Mesenchymal stem cell (in vitro differentiated cells and primary cell): ENCODE measurements around the gene RALY.

Experiments used
- DNase-seq: peaks from one replicate; pipeline ENCODE4 v3.0.0-alpha.2; 2013
- H2AFZ ChIP-seq: one replicate; pipeline ENCODE4 v1.6.1; 2013; ENCODE audit warnings: low read depth, mild to moderate bottlenecking, control low read depth, inconsistent platforms, low read length, moderate library complexity
- H2AK5ac ChIP-seq: 2 replicates; pipeline ENCODE4 v1.6.1; 2013; ENCODE audit warnings: low read length, moderate library complexity, mild to moderate bottlenecking, inconsistent platforms; ENCODE audit not compliant: severe bottlenecking
- H2BK120ac ChIP-seq: one replicate; pipeline ENCODE4 v1.6.1; 2013; ENCODE audit warnings: low read depth, mild to moderate bottlenecking, inconsistent platforms, low read length, moderate library complexity
- H2BK12ac ChIP-seq, 2 experiments: one replicate each; pipeline ENCODE4 v1.6.1; 2013; ENCODE audit warnings: inconsistent platforms in 2 of 2, low read length in 2 of 2, mild to moderate bottlenecking in 2 of 2, moderate library complexity in 2 of 2, control low read depth in 1 of 2
- H2BK15ac ChIP-seq: one replicate; pipeline ENCODE4 v1.6.1; 2013; ENCODE audit warnings: mild to moderate bottlenecking, low read depth, inconsistent platforms; ENCODE audit not compliant: poor library complexity, severe bottlenecking
- H2BK5ac ChIP-seq: 2 replicates; pipeline ENCODE4 v1.6.1; 2013; ENCODE audit warnings: low read depth, mild to moderate bottlenecking, low read length, control low read depth, inconsistent platforms; ENCODE audit not compliant: poor library complexity, severe bottlenecking
- H3K14ac ChIP-seq, 2 experiments: one replicate each; pipeline ENCODE4 v1.6.1; 2013; ENCODE audit warnings: inconsistent platforms in 2 of 2, low read length in 2 of 2, control low read depth in 1 of 2, mild to moderate bottlenecking in 1 of 2, moderate library complexity in 1 of 2
- H3K18ac ChIP-seq, 2 experiments: one replicate each; pipeline ENCODE4 v1.6.1; 2013; ENCODE audit warnings: inconsistent platforms in 2 of 2, low read length in 2 of 2, control low read depth in 1 of 2, low read depth in 1 of 2, mild to moderate bottlenecking in 1 of 2
- H3K23ac ChIP-seq, 2 experiments: one replicate each; pipeline ENCODE4 v1.6.1; 2013; ENCODE audit warnings: inconsistent platforms in 2 of 2, low read length in 2 of 2, mild to moderate bottlenecking in 2 of 2, moderate library complexity in 2 of 2, control low read depth in 1 of 2
- H3K27ac ChIP-seq: 2 replicates; pipeline ENCODE4 v1.5.1; 2013; ENCODE audit warnings: mild to moderate bottlenecking, moderate library complexity, low read length, control low read depth, inconsistent platforms; ENCODE audit not compliant: poor library complexity, severe bottlenecking
- H3K27me3 ChIP-seq, 2 experiments: 2 replicates each; pipeline versions ENCODE4 v1.6.1 to v1.7.0; 2013; ENCODE audit warnings: low read length in 2 of 2, mild to moderate bottlenecking in 2 of 2, moderate library complexity in 2 of 2, control low read depth in 1 of 2, inconsistent platforms in 1 of 2; ENCODE audit not compliant: control insufficient read depth in 1 of 2, insufficient read depth in 1 of 2
- H3K36me3 ChIP-seq, 2 experiments: 2 replicates each; pipeline versions ENCODE4 v1.6.1 to v1.7.0; 2013; ENCODE audit warnings: low read length in 2 of 2, control low read depth in 1 of 2, inconsistent platforms in 1 of 2, low read depth in 1 of 2, mild to moderate bottlenecking in 1 of 2; ENCODE audit not compliant: insufficient read depth in 2 of 2, control insufficient read depth in 1 of 2
- H3K4ac ChIP-seq, 2 experiments: one replicate each; pipeline ENCODE4 v1.6.1; 2013; ENCODE audit warnings: inconsistent platforms in 2 of 2, low read length in 2 of 2, mild to moderate bottlenecking in 2 of 2, moderate library complexity in 2 of 2, control low read depth in 1 of 2, low read depth in 1 of 2
- H3K4me1 ChIP-seq: 2 replicates; pipeline ENCODE4 v1.6.1; 2013; ENCODE audit warnings: low read depth, low read length, control low read depth; ENCODE audit not compliant: control insufficient read depth, insufficient read depth
- H3K4me2 ChIP-seq: 2 replicates; pipeline ENCODE4 v1.6.1; 2013; ENCODE audit warnings: low read length, mild to moderate bottlenecking, inconsistent platforms; ENCODE audit not compliant: poor library complexity, severe bottlenecking
- H3K4me3 ChIP-seq, 2 experiments: 2 replicates each; pipeline versions ENCODE4 v1.5.1 to v1.7.0; 2013; ENCODE audit warnings: low read length in 2 of 2, mild to moderate bottlenecking in 2 of 2, control low read depth in 1 of 2, low read depth in 1 of 2; ENCODE audit not compliant: insufficient read depth in 1 of 2
- H3K79me1 ChIP-seq: replicated peaks from 2 replicates; pipeline ENCODE4 v1.6.1; 2013; ENCODE audit warnings: mild to moderate bottlenecking, control low read depth, low read length, inconsistent platforms; ENCODE audit not compliant: poor library complexity, severe bottlenecking
- H3K9ac ChIP-seq: 2 replicates; pipeline ENCODE4 v1.7.0; 2013; ENCODE audit warnings: mild to moderate bottlenecking, low read length, moderate library complexity
- H3K9me3 ChIP-seq: 2 replicates; pipeline ENCODE4 v1.7.0; 2013; ENCODE audit warnings: mild to moderate bottlenecking, low read length; ENCODE audit not compliant: control insufficient read depth
- H4K8ac ChIP-seq: one replicate; pipeline ENCODE4 v1.6.1; 2013; ENCODE audit warnings: inconsistent platforms, mild to moderate bottlenecking, low read length, moderate library complexity
- H4K91ac ChIP-seq: one replicate; pipeline ENCODE4 v1.6.1; 2013; ENCODE audit warnings: mild to moderate bottlenecking, low read length, inconsistent platforms
- WGBS: methylation state at CpG from one replicate; pipeline ENCODE4 v1.1.7; 2013; ENCODE audit warnings: mixed read lengths; 5-methylcytosine and 5-hydroxymethylcytosine counted together

Gene RALY

GRCh38 chr20:34083781-34084180 is 90.1 kb downstream of the RALY start:
- peaks cover 42% of the 10 kb centered on the region for H3K79me1 ChIP-seq
- no peak overlapping the region for H2BK5ac ChIP-seq
- H3K4ac ChIP-seq: no peak overlapping the region
- H3K9ac ChIP-seq: peak overlapping the region; percentile 48
- DNase-seq: no peak
- no peak overlapping the region for H2BK120ac ChIP-seq
- H4K8ac ChIP-seq: no peak overlapping the region
- no peak overlapping the region for H2BK12ac ChIP-seq
- H3K4me2 ChIP-seq: no peak overlapping the region
- WGBS: 96% methylated on average over 2 of the region's 2 CpGs
- H3K9me3 ChIP-seq: no peaks in the 10 kb centered on the region
- no peak overlapping the region for H2BK15ac ChIP-seq
- no peak overlapping the region for H3K27ac ChIP-seq
- H2AK5ac ChIP-seq: no peak overlapping the region
- H3K14ac ChIP-seq: no peak overlapping the region
- no peak overlapping the region for H3K23ac ChIP-seq
- H3K27me3 ChIP-seq: no peaks in the 10 kb centered on the region
- no peak overlapping the region for H3K4me3 ChIP-seq
- H3K4me1 ChIP-seq: peaks cover 3% of the 10 kb centered on the region
- H2AFZ ChIP-seq: no peak overlapping the region
- H4K91ac ChIP-seq: no peak overlapping the region
- H3K36me3 ChIP-seq: peaks cover 68 to 82% of the 10 kb centered on the region in 2 experiments
- H3K18ac ChIP-seq: no peak overlapping the region

- H3K27ac ChIP-seq: no peak overlapping the region
- peaks cover 66 to 82% of the 10 kb centered on the region in 2 experiments for H3K36me3 ChIP-seq
- no peak overlapping the region for H4K8ac ChIP-seq
- H2AK5ac ChIP-seq: no peak overlapping the region
- no peak overlapping the region for H2BK5ac ChIP-seq
- H3K4me2 ChIP-seq: no peak overlapping the region
- no peak overlapping the region for H3K23ac ChIP-seq
- 96% methylated on average over 9 of the region's 9 CpGs for WGBS
- H3K27me3 ChIP-seq: no peaks in the 10 kb centered on the region
- H2BK15ac ChIP-seq: no peak overlapping the region
- H3K14ac ChIP-seq: no peak overlapping the region
- H3K9me3 ChIP-seq: no peaks in the 10 kb centered on the region
- no peak overlapping the region for H3K4me3 ChIP-seq
- no peak overlapping the region for H3K9ac ChIP-seq
- no peak overlapping the region for H4K91ac ChIP-seq
- H3K18ac ChIP-seq: no peak overlapping the region
- H3K79me1 ChIP-seq: peaks cover 42% of the 10 kb centered on the region
- no peak overlapping the region for H3K4ac ChIP-seq
- no peak overlapping the region for H2BK120ac ChIP-seq
- H3K4me1 ChIP-seq: peaks cover 3% of the 10 kb centered on the region
- H2AFZ ChIP-seq: no peak overlapping the region
- H2BK12ac ChIP-seq: no peak overlapping the region
- no peak for DNase-seq
These were observed 90.7 kb downstream of the RALY start for GRCh38 chr20:34084227-34084923.

GRCh38 chr20:34085544-34086040 is 91.9 kb downstream of the RALY start:
- H2AFZ ChIP-seq: no peak overlapping the region
- no peak overlapping the region for H4K91ac ChIP-seq
- no peak overlapping the region for H2BK5ac ChIP-seq
- WGBS: 96% methylated on average over 5 of the region's 5 CpGs
- H3K4me1 ChIP-seq: peaks cover 3% of the 10 kb centered on the region
- no peak overlapping the region for H3K4ac ChIP-seq
- no peak overlapping the region for H2BK120ac ChIP-seq
- H3K9ac ChIP-seq: no peak overlapping the region
- no peak overlapping the region for H3K23ac ChIP-seq
- H3K18ac ChIP-seq: no peak overlapping the region
- no peak overlapping the region for H3K14ac ChIP-seq
- H3K9me3 ChIP-seq: no peaks in the 10 kb centered on the region
- H2BK12ac ChIP-seq: no peak overlapping the region
- no peak overlapping the region for H2BK15ac ChIP-seq
- H3K36me3 ChIP-seq: peaks cover 67 to 82% of the 10 kb centered on the region in 2 experiments
- H3K4me3 ChIP-seq: no peak overlapping the region
- no peaks in the 10 kb centered on the region for H3K27me3 ChIP-seq
- no peak overlapping the region for H4K8ac ChIP-seq
- no peak overlapping the region for H3K27ac ChIP-seq
- no peak overlapping the region for H3K4me2 ChIP-seq
- H3K79me1 ChIP-seq: peaks cover 39% of the 10 kb centered on the region
- no peak for DNase-seq
- no peak overlapping the region for H2AK5ac ChIP-seq

GRCh38 chr20:34088305-34089174 is 94.8 kb downstream of the RALY start:
- H3K4me3 ChIP-seq: no peak overlapping the region
- H2AK5ac ChIP-seq: no peak overlapping the region
- H3K79me1 ChIP-seq: peaks cover 29% of the 10 kb centered on the region
- no peak overlapping the region for H3K27ac ChIP-seq
- H3K18ac ChIP-seq: no peak overlapping the region
- H3K4me1 ChIP-seq: no peaks in the 10 kb centered on the region
- H2BK15ac ChIP-seq: no peak overlapping the region
- H4K91ac ChIP-seq: no peak overlapping the region
- no peak overlapping the region for H2AFZ ChIP-seq
- no peak overlapping the region for H3K23ac ChIP-seq
- no peak for DNase-seq
- 95% methylated on average over 15 of the region's 15 CpGs for WGBS
- no peak overlapping the region for H2BK5ac ChIP-seq
- H3K9me3 ChIP-seq: no peaks in the 10 kb centered on the region
- H3K4ac ChIP-seq: no peak overlapping the region
- no peak overlapping the region for H3K4me2 ChIP-seq
- peaks cover 55 to 89% of the 10 kb centered on the region in 2 experiments for H3K36me3 ChIP-seq
- H3K27me3 ChIP-seq: no peaks in the 10 kb centered on the region
- H3K14ac ChIP-seq: no peak overlapping the region
- no peak overlapping the region for H2BK12ac ChIP-seq
- H3K9ac ChIP-seq: no peak overlapping the region
- H4K8ac ChIP-seq: no peak overlapping the region
- no peak overlapping the region for H2BK120ac ChIP-seq
